SJSA1 (cell line): ENCODE data around the gene SLC51B. TPM values are rescaled to one million over a fixed set of nuclear protein-coding genes. Genes with fewer than 3 reads are reported as not detected.
"Not testable (repeated sequence)": the region's sequence is repeated elsewhere in the genome, so short reads cannot be mapped to it uniquely, and the experiment has no call there.

Source experiments
- DNase-seq, 2 experiments: peaks; one replicate each; pipeline ENCODE4 v3.0.0-alpha.2; 2015 to 2020; ENCODE audit warnings: low spot score in 2 of 2, low read depth in 1 of 2
- H3K27ac ChIP-seq: fragments of 250-450 bp; sonication (Bioruptor Pico); 2 replicates; pipeline ENCODE4 v1.5.1; 2020; ENCODE audit warnings: mild to moderate bottlenecking, moderate library complexity
- H3K27me3 ChIP-seq: fragments of 250-450 bp; sonication (Bioruptor Pico); replicated peaks from 2 replicates; pipeline ENCODE4 v1.5.1; 2020; ENCODE audit warnings: mild to moderate bottlenecking, moderate library complexity
- H3K36me3 ChIP-seq: fragments of 250-450 bp; sonication (Bioruptor Pico); 2 replicates; pipeline ENCODE4 v1.5.1; 2020; ENCODE audit warnings: mild to moderate bottlenecking
- H3K4me1 ChIP-seq: fragments of 250-450 bp; sonication (Bioruptor Pico); replicated peaks from 2 replicates; pipeline ENCODE4 v1.6.1; 2021; ENCODE audit warnings: mild to moderate bottlenecking
- H3K4me3 ChIP-seq: fragments of 250-450 bp; sonication (Bioruptor Pico); 2 replicates; pipeline ENCODE4 v1.5.1; 2020; ENCODE audit warnings: mild to moderate bottlenecking
- H3K9me3 ChIP-seq: fragments of 250-450 bp; sonication (Bioruptor Pico); replicated peaks from 2 replicates; pipeline ENCODE4 v1.5.1; 2020; ENCODE audit warnings: mild to moderate bottlenecking
- total RNA-seq: library from RNA; depleted of rRNA; stranded (reverse); fragments of >200 nt; shearing (Covaris generic); gene quantifications from 2 replicates; pipeline ENCODE4 v1.2.3, GENCODE V29; 2014

The SLC51B gene
- total RNA-seq, 1 experiment from 2014 or later = 1.1 TPM

DNA sequence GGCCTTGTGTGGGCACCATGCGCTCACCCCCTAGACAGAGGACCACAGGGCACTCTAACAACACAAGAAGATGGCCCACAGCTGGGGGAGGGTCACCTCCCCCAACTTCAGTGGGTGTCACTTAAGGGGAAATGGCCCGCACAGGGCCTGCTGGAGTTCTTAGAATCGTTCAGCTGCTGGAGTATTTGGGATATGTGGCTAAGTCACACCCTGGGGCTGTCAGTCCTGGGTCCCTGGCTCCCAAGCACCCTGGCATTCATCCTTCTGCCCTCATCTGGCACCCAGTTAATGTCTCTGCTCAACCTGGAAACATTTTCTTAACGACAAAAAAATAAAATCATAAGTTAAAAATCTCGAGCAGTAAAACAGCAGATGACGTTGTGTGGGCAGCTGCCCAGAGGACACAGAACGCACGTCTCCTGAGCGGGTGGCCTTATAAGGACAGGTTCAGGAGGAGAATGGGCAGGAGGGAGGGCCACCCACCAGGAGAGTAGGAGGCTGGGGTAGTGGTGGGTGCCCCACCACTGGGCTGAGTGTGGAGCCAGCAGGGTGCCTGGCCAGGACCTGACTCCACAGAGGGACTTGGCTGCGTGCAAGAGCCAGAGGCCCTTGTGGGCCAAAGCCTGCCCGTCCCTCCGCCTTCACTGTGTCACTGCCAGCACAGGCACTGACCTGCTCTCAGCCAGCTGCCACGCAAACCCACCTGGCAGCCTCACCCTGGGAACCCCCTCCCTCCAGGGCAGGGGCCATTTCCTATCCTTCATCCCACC, 42.9 kb downstream of the SLC51B start:
- H3K36me3 ChIP-seq = no peaks in the 10 kb centered on the region; the same call in 1 of the 2 replicates
- no peaks in the 10 kb centered on the region for H3K9me3 ChIP-seq
- DNase-seq = peak; percentile 99
- peaks cover 75% of the 10 kb centered on the region for H3K4me1 ChIP-seq
- no peak overlapping the region for H3K4me3 ChIP-seq
- H3K27me3 ChIP-seq = no peaks in the 10 kb centered on the region
- H3K27ac ChIP-seq = peak overlapping the region; percentile 89

DNA sequence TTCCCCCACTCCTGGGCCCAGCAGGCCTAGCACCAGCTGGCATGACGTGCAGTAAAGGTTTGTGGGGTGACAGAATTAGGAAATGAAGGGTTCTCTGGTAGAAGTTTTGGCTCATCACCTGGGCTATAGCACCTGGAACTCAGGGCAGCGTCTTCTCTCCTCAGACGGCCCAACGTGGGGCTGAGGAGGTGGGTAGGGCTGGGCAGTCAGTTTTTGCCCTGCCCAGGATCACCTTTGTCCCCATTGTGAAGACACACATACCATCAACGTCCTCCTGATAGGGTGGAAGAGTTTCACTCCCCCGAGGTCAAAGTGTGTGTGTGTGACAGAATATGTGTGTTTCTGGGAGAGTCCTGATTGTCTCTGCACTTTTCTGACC, 43.4 kb downstream of the SLC51B start:
- H3K4me3 ChIP-seq = no peak overlapping the region
- peaks cover 70% of the 10 kb centered on the region for H3K4me1 ChIP-seq
- no peaks in the 10 kb centered on the region for H3K9me3 ChIP-seq
- no peak for DNase-seq
- H3K27me3 ChIP-seq = no peaks in the 10 kb centered on the region
- peak overlapping the region; percentile 89 for H3K27ac ChIP-seq
- H3K36me3 ChIP-seq = no peaks in the 10 kb centered on the region; the same call in 1 of the 2 replicates

GRCh38 chr15:65089206-65089824, 44.1 kb downstream of the SLC51B start:
- no peaks in the 10 kb centered on the region; the same call in 1 of the 2 replicates for H3K36me3 ChIP-seq
- peak overlapping the region; percentile 89 for H3K27ac ChIP-seq
- no peaks in the 10 kb centered on the region for H3K27me3 ChIP-seq
- no peaks in the 10 kb centered on the region for H3K9me3 ChIP-seq
- peaks cover 67% of the 10 kb centered on the region for H3K4me1 ChIP-seq
- no peak overlapping the region for H3K4me3 ChIP-seq
- DNase-seq = peak in 1 of 2 experiments; percentile 37

DNA sequence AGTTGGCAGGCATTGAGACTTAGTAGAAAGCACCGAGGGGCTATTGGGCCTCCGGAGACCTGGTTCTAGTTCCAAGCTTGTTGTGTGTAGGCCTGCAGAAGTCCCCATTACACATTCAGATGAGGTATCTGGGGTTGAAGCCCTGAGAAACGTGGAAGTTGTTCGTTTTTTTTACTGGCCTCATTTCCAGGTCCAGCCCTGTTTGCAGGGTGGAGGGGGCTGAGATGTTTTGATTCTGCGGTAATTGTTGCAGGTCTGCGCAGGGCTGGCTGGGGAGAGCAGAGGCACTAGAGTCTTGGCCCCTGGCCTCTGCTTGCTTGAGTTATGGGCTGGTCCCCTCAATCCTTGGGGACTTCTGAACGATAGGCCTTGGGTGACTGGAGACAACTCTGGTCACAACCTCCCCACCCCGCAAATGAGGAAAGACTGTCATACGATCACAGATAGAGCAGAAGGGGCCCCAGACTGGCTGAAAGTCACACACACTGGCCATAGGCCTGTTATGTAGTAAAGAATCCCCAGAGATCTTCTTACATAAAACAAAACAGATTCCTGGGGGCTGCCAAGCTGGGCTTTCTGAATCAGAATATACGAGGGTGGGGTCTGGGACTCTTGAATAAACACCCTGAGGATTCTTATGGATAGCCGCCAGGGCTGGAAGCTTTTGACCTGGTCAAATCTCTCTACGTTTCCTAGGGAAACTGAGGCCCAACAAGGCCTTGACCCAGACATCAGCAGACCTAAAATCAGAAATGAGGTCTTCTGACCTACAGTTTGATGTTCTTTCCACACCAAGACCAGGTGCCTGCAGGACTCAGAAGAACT, 47.0 kb downstream of the SLC51B start:
- Histone ChIP-seq H3K27ac (no peak overlapping the region), H3K36me3 (peaks cover 4% of the 10 kb centered on the region), H3K4me1 (peaks cover 65% of the 10 kb centered on the region), H3K9me3 (no peaks in the 10 kb centered on the region), H3K27me3 (no peaks in the 10 kb centered on the region), H3K4me3 (no peak overlapping the region)
- DNase-seq = no peak

DNA sequence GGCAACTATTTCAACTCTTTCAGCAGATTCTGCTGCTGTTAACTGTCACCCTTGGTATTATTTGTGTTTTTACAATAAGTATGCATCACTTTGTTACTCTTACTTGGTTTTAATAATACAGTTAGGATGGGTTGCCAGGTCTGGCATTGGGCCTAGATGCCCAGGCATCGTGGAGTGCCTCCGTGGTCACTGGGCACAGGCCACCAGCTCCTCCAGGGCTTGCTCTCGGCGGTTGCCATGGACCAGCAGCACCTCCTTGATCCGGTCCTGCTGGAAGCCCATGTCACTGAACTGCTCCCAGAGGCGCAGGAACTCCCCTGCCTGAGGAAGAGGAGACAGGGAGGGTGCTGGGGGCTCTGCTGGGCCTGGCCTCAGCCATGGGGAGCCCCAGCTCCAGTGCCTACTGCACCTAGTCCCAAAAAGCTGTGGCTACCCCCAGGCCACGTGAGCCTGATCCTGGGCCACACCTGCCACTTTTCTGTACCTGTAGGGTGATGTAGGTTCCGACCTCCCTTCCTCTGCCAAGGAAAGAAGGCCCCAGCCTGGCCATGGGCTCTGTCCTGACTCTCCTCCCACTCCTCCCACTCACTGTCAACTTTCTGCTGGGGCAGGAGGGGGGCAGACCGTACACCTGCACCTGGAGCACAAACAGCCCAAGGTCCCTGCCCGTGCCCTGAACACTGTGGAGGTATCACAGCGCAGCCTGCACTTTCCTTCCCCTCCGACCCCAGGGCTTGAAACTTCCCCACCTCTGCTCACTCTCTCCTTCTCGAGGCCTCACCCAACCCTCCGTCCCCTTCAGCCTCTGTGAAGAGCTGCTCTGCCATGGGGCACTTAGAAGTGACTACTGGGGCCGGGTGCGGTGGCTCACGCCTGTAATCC, 48.0 kb downstream of the SLC51B start:
- Histone ChIP-seq H3K9me3 (no peaks in the 10 kb centered on the region), H3K4me3 (no peak overlapping the region), H3K27ac (no peak overlapping the region), H3K27me3 (no peaks in the 10 kb centered on the region), H3K4me1 (peaks cover 65% of the 10 kb centered on the region), H3K36me3 (peaks cover 11% of the 10 kb centered on the region)
- DNase-seq = no peak

DNA sequence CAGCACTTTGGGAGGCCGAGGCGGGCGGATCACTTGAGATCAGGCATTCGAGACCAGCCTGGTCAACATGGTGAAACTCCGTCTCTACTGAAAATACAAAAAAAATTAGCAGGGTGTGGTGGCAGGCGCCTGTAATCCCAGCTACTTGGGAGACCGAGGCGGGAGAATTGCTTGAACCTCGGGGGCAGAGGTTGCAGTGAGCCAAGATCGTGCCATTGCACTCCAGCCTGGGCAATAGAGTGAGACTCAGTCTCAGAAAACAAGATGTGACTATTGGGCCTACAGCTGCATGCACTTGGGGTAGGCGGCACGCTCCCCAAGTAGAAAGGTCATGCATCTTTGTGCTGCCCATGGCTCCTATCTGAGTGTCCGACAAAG, 48.6 kb downstream of the SLC51B start:
- H3K36me3 ChIP-seq = peaks cover 18% of the 10 kb centered on the region
- H3K4me1 ChIP-seq = peaks cover 59% of the 10 kb centered on the region
- not testable (repeated sequence) for H3K9me3 ChIP-seq, H3K4me3 ChIP-seq, H3K27ac ChIP-seq, H3K27me3 ChIP-seq, DNase-seq

- Histone ChIP-seq H3K4me1 (peaks cover 52% of the 10 kb centered on the region), H3K36me3 (peaks cover 24% of the 10 kb centered on the region), H3K9me3 (no peaks in the 10 kb centered on the region), H3K4me3 (no peak overlapping the region), H3K27ac (peak overlapping the region; percentile 69; the same call in 1 of the 2 replicates), H3K27me3 (no peaks in the 10 kb centered on the region)
- no peak for DNase-seq
Measured at GRCh38 chr15:65094294-65094995, 49.3 kb downstream of the SLC51B start.

- no peak overlapping the region for H3K4me3 ChIP-seq
- H3K27me3 ChIP-seq = no peaks in the 10 kb centered on the region
- no peaks in the 10 kb centered on the region for H3K9me3 ChIP-seq
- H3K27ac ChIP-seq = peak overlapping the region; percentile 69
- no peak for DNase-seq
- H3K36me3 ChIP-seq = peaks cover 29% of the 10 kb centered on the region
- peaks cover 46% of the 10 kb centered on the region for H3K4me1 ChIP-seq
Measured at GRCh38 chr15:65095011-65095746, 50.0 kb downstream of the SLC51B start.

DNA sequence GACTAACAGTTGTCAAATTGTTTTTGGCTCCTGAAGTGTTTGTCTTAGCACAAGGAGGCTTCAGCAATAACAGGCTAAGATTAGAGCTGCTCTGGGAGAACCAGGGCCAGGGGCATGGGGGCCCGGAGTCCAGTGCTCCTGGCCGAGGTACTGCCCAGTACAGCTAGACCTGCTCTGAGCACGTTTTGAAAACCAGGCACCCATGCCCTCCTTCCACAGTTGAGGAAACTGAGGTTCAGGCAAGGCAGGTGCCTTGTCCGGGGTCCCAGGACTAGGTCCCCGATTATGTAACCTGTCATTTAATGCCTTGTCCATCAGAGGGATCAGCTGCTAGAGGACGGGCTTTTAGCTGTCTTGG, 50.5 kb downstream of the SLC51B start:
- Histone ChIP-seq H3K4me1 (peaks cover 51% of the 10 kb centered on the region), H3K27ac (peak overlapping the region; percentile 69), H3K36me3 (peaks cover 31% of the 10 kb centered on the region), H3K4me3 (no peak overlapping the region), H3K27me3 (no peaks in the 10 kb centered on the region), H3K9me3 (no peaks in the 10 kb centered on the region)
- no peak for DNase-seq

DNA sequence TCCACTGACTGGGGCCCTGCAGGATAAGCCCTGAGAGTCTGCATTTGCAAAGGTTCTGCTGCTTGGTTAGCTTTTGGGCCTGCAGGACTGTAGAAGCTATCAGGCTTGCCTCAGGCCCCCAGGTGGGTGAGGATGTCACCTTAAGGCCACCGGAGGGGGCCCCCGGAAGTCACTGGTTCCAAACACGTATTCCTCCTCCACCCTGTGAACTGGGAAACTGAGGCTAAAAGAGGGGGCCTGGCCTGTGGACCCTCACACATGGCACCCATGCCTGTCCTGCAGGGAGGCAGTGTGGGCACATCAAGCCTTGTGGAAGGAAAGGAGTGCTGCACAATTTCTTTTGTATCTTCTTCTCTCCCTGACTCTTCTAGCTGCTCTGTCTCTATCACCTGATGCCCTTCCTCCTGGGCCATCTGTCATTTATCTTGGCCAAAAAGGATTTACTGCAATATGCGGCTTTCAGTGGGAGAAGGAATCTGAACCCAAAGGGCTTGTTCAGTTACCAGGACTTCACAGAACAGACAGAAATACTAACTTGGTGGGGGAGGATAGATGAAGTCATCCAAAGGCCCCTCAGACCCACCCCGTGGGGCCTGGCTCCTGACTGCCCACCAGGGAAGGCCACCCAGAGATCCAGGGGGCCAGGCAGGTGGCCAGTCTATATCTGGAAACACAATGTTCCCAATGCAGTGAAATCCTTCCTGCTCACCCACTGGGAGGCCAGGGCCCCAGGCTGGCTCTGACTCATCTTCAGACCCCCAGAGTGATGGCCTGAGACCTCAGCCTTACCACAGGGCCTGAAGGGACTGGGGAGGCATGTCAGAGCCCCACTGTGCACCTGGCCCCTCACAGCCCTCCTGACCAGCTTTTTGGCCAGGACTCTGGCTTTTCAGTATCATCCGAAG, 51.5 kb downstream of the SLC51B start:
- H3K9me3 ChIP-seq = no peaks in the 10 kb centered on the region
- peak; percentile 97 to 98 for DNase-seq
- peaks cover 59% of the 10 kb centered on the region for H3K4me1 ChIP-seq
- peak overlapping the region; percentile 69 for H3K27ac ChIP-seq
- no peak overlapping the region for H3K4me3 ChIP-seq
- H3K36me3 ChIP-seq = peaks cover 39% of the 10 kb centered on the region
- no peaks in the 10 kb centered on the region for H3K27me3 ChIP-seq

DNA sequence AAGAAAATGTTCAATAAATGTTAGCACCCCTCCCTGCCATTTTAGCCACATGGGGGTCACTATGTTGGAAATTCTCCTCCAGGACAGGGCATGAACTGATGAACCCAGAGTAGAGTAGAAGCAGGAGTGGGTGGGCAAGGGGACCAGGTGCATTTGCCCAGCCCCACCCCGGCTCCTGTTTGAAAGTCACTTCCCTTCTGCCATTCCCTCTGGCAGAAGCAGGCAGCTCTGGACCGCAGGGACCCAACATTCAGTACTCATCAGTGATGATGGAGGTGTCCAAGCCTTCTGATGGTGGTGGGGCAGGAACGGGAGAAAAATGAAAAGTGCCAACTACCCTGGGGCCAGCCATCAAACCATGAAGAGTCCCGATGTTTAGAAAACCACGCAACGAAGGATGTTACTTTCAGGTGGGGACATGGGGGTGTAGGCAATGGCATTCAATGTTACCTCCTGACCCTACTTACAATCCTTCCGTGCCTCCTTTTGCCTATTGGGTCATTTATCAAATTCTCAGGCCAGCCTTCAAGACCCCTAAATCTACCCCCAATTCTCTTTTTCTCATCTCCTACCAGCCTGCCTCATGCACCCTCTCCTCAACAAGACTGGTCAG, 52.6 kb downstream of the SLC51B start:
- DNase-seq = no peak

More for the DNA sequence above, 52.6 kb downstream of the SLC51B start:
- Histone ChIP-seq H3K4me1 (peaks cover 55% of the 10 kb centered on the region), H3K9me3 (no peaks in the 10 kb centered on the region), H3K27ac (peak overlapping the region; percentile 52), H3K36me3 (peaks cover 46% of the 10 kb centered on the region), H3K4me3 (no peak overlapping the region), H3K27me3 (no peaks in the 10 kb centered on the region)
